B cell (primary cell): ENCODE results near the gene IGFLR1.

Experiments
- CTCF ChIP-seq: fragments of 200-600 bp; IDR thresholded peaks from one replicate; pipeline ENCODE4 v1.8.0; 2022; ENCODE audit warnings: antibody characterized with exemption, mild to moderate bottlenecking
- EZH2 ChIP-seq: IDR thresholded peaks from 2 replicates; pipeline ENCODE4 v1.6.1; 2012; ENCODE audit warnings: borderline replicate concordance, low read depth, mild to moderate bottlenecking, moderate library complexity, low read length; ENCODE audit not compliant: insufficient read depth, poor library complexity, severe bottlenecking

DNA sequence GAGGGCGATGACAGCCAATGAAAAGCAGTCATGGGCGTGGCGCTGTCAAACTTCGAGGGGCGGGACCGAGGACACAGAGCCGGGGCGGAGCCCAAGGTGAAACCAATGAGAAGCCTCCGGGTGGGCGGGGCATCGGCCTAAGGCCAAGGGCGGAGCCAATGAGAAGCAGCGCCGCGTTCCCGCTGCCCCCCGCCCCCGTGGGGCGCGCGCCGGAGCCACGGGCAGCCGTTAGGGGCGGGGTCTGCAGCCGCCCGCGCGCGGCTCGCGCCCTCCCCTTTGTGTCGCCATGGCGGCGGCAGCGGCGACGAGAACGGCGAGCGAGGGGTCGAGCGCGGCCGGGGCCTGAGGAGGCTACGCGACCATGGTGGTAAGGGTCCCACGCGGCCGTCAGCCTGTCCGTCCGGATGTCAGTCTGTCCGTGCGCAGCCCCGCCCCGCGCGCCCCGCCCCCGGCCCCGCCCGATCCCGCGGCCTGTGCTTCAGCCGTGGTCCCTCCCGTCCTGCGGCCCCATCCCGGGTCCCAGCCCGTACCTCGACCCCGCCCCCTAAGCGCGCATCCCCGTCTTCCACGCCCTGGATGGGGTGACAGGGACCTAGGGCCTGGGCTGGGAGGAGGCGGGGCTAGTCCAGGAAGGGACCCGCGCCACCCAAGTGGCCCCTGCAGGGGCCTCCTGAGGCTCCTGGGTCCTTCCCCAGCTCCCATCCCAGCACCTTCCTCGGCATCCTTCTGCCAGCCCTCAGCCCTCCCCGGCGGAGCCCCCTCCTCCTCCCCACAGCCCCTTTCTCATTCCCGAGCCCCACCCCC is 33.2 kb upstream of the IGFLR1 start, which contains the start of gene ARHGAP33:
- no peak for TF ChIP-seq CTCF
- TF ChIP-seq EZH2, result no peak
